ENCODE data around the gene DOK3. TPM values are rescaled to one million over a fixed set of nuclear protein-coding genes. Genes with fewer than 3 reads are reported as not detected.

DOK3 gene
- total RNA-seq, 6 experiments from 2014 or later, result 2.5 to 6.6 (median 3.9) TPM

GRCh38 chr5:177555228-177555627 lies 45.6 kb upstream of the DOK3 start:
- peak overlapping the region in 1 of 3 donors; percentile 89 for H3K4me3 ChIP-seq
- intact Hi-C loops (cut with DNase I), result no loop called here
- DNase-seq (no peak), ATAC-seq (no peak)
- H3K4me1 ChIP-seq, result peaks cover 0 to 22% (median 6%) of the 10 kb centered on the region in 4 donors
- H3K27me3 ChIP-seq, result no peaks in the 10 kb centered on the region
- TF ChIP-seq CTCF (IDR thresholded peaks at IDR 0.05) (no peak), POLR2A (IDR thresholded peaks at IDR 0.05) (no peak)
- H3K27ac ChIP-seq, result no peak overlapping the region
- no peaks in the 10 kb centered on the region for H3K36me3 ChIP-seq
- WGBS (ENCODE audit: insufficient coverage, low coverage, low lambda C conversion rate, missing lambda C conversion rate), result 83% methylated on average over 1 of the region's 2 CpGs
- H3K9me3 ChIP-seq, result no peaks in the 10 kb centered on the region

GRCh38 chr5:177554474-177555111 lies 45.0 kb upstream of the DOK3 start, which contains the start of gene FAM193B:
TSS of gene FAM193B (minus strand) at chr5:177554563. CDS start at chr5:177554458, 105 bp downstream.
- Histone ChIP-seq H3K36me3 (no peaks in the 10 kb centered on the region), H3K27ac (peak within 1 kb of the TSS; percentile 43 to 77 (median 65)), H3K9me3 (no peaks in the 10 kb centered on the region), H3K4me3 (peak within 1 kb of the TSS; percentile 65 to 89 (median 78)), H3K27me3 (no peaks in the 10 kb centered on the region), H3K4me1 (peaks cover 0 to 22% (median 6%) of the 10 kb centered on the region in 4 donors)
- 10% methylated on average over 18 of the region's 49 CpGs for WGBS (ENCODE audit: insufficient coverage, low coverage, low lambda C conversion rate, missing lambda C conversion rate)
- DNase-seq (peak; percentile 95 to 96 (median 96)), ATAC-seq (peak; percentile 91 to 94 (median 94))
- intact Hi-C loops (cut with DNase I), result no loop called here
- TF ChIP-seq CTCF (IDR thresholded peaks at IDR 0.05), result peak in 2 of 4 donors; percentile 14 to 19
- TF ChIP-seq POLR2A (IDR thresholded peaks at IDR 0.05), result no peak

- Histone ChIP-seq H3K4me1 (peaks cover 0 to 22% (median 6%) of the 10 kb centered on the region in 4 donors), H3K9me3 (no peaks in the 10 kb centered on the region), H3K27me3 (no peaks in the 10 kb centered on the region), H3K4me3 (peak overlapping the region; percentile 65 to 89 (median 78)), H3K36me3 (no peaks in the 10 kb centered on the region), H3K27ac (peak overlapping the region; percentile 43 to 77 (median 65))
- intact Hi-C loops (cut with DNase I), result no loop called here
- 0% methylated on average over 11 of the region's 72 CpGs for WGBS (ENCODE audit: insufficient coverage, low coverage, low lambda C conversion rate, missing lambda C conversion rate)
- peak; percentile 57 to 73 (median 64) for DNase-seq
- no peak for TF ChIP-seq POLR2A (IDR thresholded peaks at IDR 0.05)
- no peak for TF ChIP-seq CTCF (IDR thresholded peaks at IDR 0.05)
- ATAC-seq, result peak; percentile 45 to 60 (median 50)
These were observed 44.2 kb upstream of the DOK3 start for GRCh38 chr5:177553671-177554429.

- 19% methylated on average over 7 of the region's 16 CpGs for WGBS (ENCODE audit: insufficient coverage, low coverage, low lambda C conversion rate, missing lambda C conversion rate)
- no peaks in the 10 kb centered on the region for H3K9me3 ChIP-seq
- intact Hi-C loops (cut with DNase I), result no loop called here
- H3K27me3 ChIP-seq, result no peaks in the 10 kb centered on the region
- DNase-seq (peak; percentile 30 to 75 (median 68)), ATAC-seq (peak; percentile 60 to 72 (median 70))
- H3K4me3 ChIP-seq, result peak overlapping the region; percentile 65 to 89 (median 78)
- TF ChIP-seq POLR2A (IDR thresholded peaks at IDR 0.05), result no peak
- no peak for TF ChIP-seq CTCF (IDR thresholded peaks at IDR 0.05)
- peak overlapping the region; percentile 43 to 77 (median 65) for H3K27ac ChIP-seq
- peaks cover 0 to 22% (median 9%) of the 10 kb centered on the region in 4 donors for H3K4me1 ChIP-seq
- no peaks in the 10 kb centered on the region for H3K36me3 ChIP-seq
These were observed 43.3 kb upstream of the DOK3 start for GRCh38 chr5:177552839-177553455.
